GM23248 (cell line): Measurements from ENCODE around the gene PKP1.

Experiments used
- EZH2 ChIP-seq: fragments of 200-600 bp; sonication (generic); IDR thresholded peaks from 2 replicates; pipeline ENCODE4 v1.6.1; 2018; ENCODE audit warnings: antibody characterized with exemption, mild to moderate bottlenecking; ENCODE audit not compliant: insufficient read depth, poor library complexity, severe bottlenecking
- EZH2phosphoT487 ChIP-seq: fragments of 200-600 bp; sonication (generic); IDR thresholded peaks from 2 replicates; pipeline ENCODE4 v1.6.1; 2018; ENCODE audit warnings: antibody characterized with exemption, moderate library complexity, mild to moderate bottlenecking, low read depth; ENCODE audit not compliant: insufficient read depth

- TF ChIP-seq EZH2 = no peak
- TF ChIP-seq EZH2phosphoT487 = no peak
These were observed 81.5 kb downstream of the PKP1 start for GRCh38 chr1:201364808-201365105.
